ENCODE data around the gene FANCF.

FANCF gene, protein sequence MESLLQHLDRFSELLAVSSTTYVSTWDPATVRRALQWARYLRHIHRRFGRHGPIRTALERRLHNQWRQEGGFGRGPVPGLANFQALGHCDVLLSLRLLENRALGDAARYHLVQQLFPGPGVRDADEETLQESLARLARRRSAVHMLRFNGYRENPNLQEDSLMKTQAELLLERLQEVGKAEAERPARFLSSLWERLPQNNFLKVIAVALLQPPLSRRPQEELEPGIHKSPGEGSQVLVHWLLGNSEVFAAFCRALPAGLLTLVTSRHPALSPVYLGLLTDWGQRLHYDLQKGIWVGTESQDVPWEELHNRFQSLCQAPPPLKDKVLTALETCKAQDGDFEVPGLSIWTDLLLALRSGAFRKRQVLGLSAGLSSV

DNA sequence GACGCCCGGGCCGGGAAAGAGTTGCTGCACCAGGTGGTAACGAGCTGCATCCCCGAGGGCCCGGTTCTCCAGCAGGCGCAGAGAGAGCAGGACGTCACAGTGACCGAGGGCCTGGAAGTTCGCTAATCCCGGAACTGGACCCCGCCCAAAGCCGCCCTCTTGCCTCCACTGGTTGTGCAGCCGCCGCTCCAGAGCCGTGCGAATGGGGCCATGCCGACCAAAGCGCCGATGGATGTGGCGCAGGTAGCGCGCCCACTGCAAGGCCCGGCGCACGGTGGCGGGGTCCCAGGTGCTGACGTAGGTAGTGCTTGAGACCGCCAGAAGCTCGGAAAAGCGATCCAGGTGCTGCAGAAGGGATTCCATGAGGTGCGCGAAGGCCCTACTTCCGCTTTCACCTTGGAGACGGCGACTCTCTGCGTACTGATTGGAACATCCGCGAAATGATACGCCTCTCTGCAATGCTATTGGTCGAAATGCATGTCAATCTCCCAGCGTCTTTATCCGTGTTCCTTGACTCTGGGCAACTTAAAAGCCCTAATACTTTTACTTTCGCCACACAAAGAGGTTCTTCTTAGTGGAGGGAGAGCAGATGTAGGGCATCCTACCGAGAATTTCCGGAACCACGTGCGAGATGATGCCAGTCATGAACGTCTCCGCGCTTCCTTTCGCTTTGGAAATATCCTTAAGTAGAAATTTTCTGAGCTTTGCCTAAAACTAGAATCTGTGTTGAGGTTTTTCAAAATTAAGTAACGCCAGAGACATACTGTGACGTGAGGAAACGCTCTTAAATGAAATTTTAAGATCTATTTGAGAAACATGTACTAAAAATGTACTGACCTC lies at the start of gene FANCF:
Gene FANCF, minus strand, starts transcription at position 376 of the 840 bp plus-strand sequence. Its CDS starts 13 bp downstream, at position 363.
- Histone ChIP-seq H3K36me3 (ENCODE audit: insufficient read depth, low read length) (peaks cover 4% of the 10 kb centered on the region; the same call in 1 of the 2 replicates), H3K27ac (ENCODE audit: low read depth, low read length, poor library complexity, severe bottlenecking) (peak within 1 kb of the TSS; percentile 51)

DNA sequence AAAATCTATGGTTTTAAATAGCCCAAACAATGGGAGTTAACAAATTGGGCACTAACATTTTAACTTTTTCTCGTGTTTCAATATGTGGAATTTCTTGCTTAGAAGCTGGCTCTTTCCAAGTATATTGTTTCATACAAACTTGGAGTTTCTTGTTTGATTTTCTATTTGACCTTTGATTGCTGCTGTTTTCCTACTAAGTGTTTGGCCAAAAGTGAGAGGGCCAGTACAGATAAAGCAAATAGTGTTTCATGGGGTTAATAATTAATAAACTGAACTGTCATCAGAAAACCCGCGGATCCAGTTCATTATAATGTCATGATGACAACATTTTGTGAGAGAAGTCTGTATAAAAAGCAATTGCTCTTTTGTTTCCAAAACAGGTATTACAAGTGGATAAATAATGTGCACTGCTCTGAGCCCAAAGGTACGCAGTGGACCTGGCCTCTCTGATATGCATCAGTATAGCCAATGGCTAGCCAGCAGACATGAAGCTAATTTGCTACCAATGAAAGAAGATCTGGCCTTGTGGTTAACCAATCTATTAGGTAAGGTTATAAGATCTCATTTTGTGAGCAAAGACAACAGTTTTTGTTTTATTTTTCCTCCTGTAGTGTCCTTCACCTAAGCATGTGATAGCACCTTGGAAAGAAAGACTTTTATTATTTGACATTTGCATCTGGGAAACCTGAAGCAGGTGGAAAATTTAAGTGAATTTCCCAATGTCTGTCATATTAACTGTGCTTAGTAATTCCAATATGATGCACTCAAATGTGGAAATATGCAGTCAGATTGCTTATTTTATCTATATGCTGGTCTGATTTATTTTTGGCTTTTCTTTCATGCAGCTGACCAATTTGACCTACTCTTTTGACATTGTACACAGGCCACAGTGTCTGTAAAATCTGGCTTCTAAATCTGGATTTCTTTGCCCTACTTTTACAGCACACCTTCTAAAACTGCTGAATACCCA lies 49.1 kb upstream of the FANCF start:
- H2AFZ ChIP-seq (ENCODE audit: low read length) = no peak overlapping the region
- no peaks in the 10 kb centered on the region for H3K79me2 ChIP-seq (ENCODE audit: insufficient read depth, low read length)
- no peaks in the 10 kb centered on the region for H3F3A ChIP-seq (ENCODE audit: insufficient read depth, low read length)
- H3K9ac ChIP-seq (ENCODE audit: low read length) = no peak overlapping the region
- no peak overlapping the region for H3K4me3 ChIP-seq (ENCODE audit: low read depth, low read length, poor library complexity, severe bottlenecking)
- H3K9me2 ChIP-seq (ENCODE audit: low read depth, low read length) = no peaks in the 10 kb centered on the region
- H3K27me3 ChIP-seq (ENCODE audit: insufficient read depth, low read length) = no peaks in the 10 kb centered on the region
- H3K27ac ChIP-seq (ENCODE audit: low read depth, low read length, poor library complexity, severe bottlenecking) = no peak overlapping the region
- TF ChIP-seq, protein P1, sequence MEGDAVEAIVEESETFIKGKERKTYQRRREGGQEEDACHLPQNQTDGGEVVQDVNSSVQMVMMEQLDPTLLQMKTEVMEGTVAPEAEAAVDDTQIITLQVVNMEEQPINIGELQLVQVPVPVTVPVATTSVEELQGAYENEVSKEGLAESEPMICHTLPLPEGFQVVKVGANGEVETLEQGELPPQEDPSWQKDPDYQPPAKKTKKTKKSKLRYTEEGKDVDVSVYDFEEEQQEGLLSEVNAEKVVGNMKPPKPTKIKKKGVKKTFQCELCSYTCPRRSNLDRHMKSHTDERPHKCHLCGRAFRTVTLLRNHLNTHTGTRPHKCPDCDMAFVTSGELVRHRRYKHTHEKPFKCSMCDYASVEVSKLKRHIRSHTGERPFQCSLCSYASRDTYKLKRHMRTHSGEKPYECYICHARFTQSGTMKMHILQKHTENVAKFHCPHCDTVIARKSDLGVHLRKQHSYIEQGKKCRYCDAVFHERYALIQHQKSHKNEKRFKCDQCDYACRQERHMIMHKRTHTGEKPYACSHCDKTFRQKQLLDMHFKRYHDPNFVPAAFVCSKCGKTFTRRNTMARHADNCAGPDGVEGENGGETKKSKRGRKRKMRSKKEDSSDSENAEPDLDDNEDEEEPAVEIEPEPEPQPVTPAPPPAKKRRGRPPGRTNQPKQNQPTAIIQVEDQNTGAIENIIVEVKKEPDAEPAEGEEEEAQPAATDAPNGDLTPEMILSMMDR (IDR thresholded peaks at IDR 0.05; ENCODE audit: low read length) = no peak
- TF ChIP-seq EZH2 (IDR thresholded peaks at IDR 0.05; ENCODE audit: borderline replicate concordance, low read length) = no peak
- no peaks in the 10 kb centered on the region for H4K20me1 ChIP-seq (ENCODE audit: insufficient read depth, low read length)
- no peaks in the 10 kb centered on the region for H3K36me3 ChIP-seq (ENCODE audit: insufficient read depth, low read length)
- H3K9me3 ChIP-seq (ENCODE audit: low read length) = no peaks in the 10 kb centered on the region
- H3K4me1 ChIP-seq (ENCODE audit: insufficient read depth, low read length, severe bottlenecking) = no peaks in the 10 kb centered on the region
- H3K4me2 ChIP-seq (ENCODE audit: low read length) = no peak overlapping the region

More for the DNA sequence above, at the start of gene FANCF:
- peak within 1 kb of the TSS; percentile 79 for H3K4me2 ChIP-seq (ENCODE audit: low read length)
- no peaks in the 10 kb centered on the region for H3F3A ChIP-seq (ENCODE audit: insufficient read depth, low read length)
- peak within 1 kb of the TSS; percentile 89 for H3K9ac ChIP-seq (ENCODE audit: low read length)
- H3K27me3 ChIP-seq (ENCODE audit: insufficient read depth, low read length) = no peaks in the 10 kb centered on the region
- peak within 1 kb of the TSS; percentile 96 for H2AFZ ChIP-seq (ENCODE audit: low read length)
- no peaks in the 10 kb centered on the region; the same call in 1 of the 2 replicates for H3K9me2 ChIP-seq (ENCODE audit: low read depth, low read length)
- no peaks in the 10 kb centered on the region for H3K9me3 ChIP-seq (ENCODE audit: low read length)
- TF ChIP-seq, protein P1 (IDR thresholded peaks at IDR 0.05; ENCODE audit: low read length) = no peak
- no peak for TF ChIP-seq EZH2 (IDR thresholded peaks at IDR 0.05; ENCODE audit: borderline replicate concordance, low read length)
- H3K4me3 ChIP-seq (ENCODE audit: low read depth, low read length, poor library complexity, severe bottlenecking) = peak within 1 kb of the TSS; percentile 92
- H4K20me1 ChIP-seq (ENCODE audit: insufficient read depth, low read length) = no peaks in the 10 kb centered on the region
- peaks cover 19% of the 10 kb centered on the region for H3K4me1 ChIP-seq (ENCODE audit: insufficient read depth, low read length, severe bottlenecking)
- H3K79me2 ChIP-seq (ENCODE audit: insufficient read depth, low read length) = no peaks in the 10 kb centered on the region

DNA sequence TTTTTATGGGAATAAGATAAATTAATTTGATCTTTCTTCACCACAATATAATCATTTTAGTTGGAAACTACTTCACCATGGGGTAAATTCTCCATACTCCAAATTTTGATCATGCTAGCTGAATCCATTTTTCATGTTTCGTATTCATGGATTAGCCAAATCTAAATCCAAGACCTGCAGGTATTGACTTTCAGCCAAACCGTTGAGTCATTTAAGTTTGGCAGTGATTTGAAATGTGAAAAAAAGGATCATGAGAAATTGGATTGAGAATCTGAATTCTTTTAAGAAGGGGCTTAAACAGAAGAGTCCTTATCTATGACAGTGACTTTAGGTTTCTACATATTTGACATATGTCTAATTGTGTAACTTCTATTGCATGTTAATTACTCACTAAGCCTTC lies 46.1 kb upstream of the FANCF start:
- Histone ChIP-seq H3K9me3 (ENCODE audit: low read length) (no peaks in the 10 kb centered on the region), H3K36me3 (ENCODE audit: insufficient read depth, low read length) (no peaks in the 10 kb centered on the region), H3F3A (ENCODE audit: insufficient read depth, low read length) (no peaks in the 10 kb centered on the region), H2AFZ (ENCODE audit: low read length) (no peak overlapping the region), H3K27ac (ENCODE audit: low read depth, low read length, poor library complexity, severe bottlenecking) (no peak overlapping the region), H3K79me2 (ENCODE audit: insufficient read depth, low read length) (no peaks in the 10 kb centered on the region), H3K27me3 (ENCODE audit: insufficient read depth, low read length) (no peaks in the 10 kb centered on the region), H3K4me1 (ENCODE audit: insufficient read depth, low read length, severe bottlenecking) (no peaks in the 10 kb centered on the region), H3K9ac (ENCODE audit: low read length) (no peak overlapping the region), H3K9me2 (ENCODE audit: low read depth, low read length) (no peaks in the 10 kb centered on the region), H3K4me2 (ENCODE audit: low read length) (no peak overlapping the region), H4K20me1 (ENCODE audit: insufficient read depth, low read length) (no peaks in the 10 kb centered on the region), H3K4me3 (ENCODE audit: low read depth, low read length, poor library complexity, severe bottlenecking) (no peak overlapping the region)
- TF ChIP-seq EZH2 (IDR thresholded peaks at IDR 0.05; ENCODE audit: borderline replicate concordance, low read length) = no peak
- TF ChIP-seq, protein P1 (IDR thresholded peaks at IDR 0.05; ENCODE audit: low read length) = no peak

All from OCI-LY1 (cell line).